Liver (tissue), 3 donors: ENCODE results near the gene OR5L2.

Experiments used
- CTCF ChIP-seq: fragments of 150-350 bp; IDR thresholded peaks from 2 replicates; pipeline ENCODE4 v1.5.1; 2017; ENCODE audit warnings: improper control_type of control experiment, low read depth, low read length; ENCODE audit not compliant: missing input control
- HNF4A ChIP-seq, 2 donors: conservative IDR thresholded peaks; 2 replicates each; pipeline ENCODE4 v1.6.1; 2016; ENCODE audit warnings: antibody characterized with exemption in 2 of 2, mild to moderate bottlenecking in 2 of 2
- NR2F2 ChIP-seq: IDR thresholded peaks from 2 replicates; pipeline ENCODE4 v1.6.1; 2016; ENCODE audit warnings: antibody characterized with exemption
- TF ChIP-seq, protein P1 (sequence below): IDR thresholded peaks from 2 replicates; pipeline ENCODE4 v1.6.1; 2016; ENCODE audit warnings: antibody characterized with exemption
- donor health status: healthy.
- donor health status: healthy.

DNA sequence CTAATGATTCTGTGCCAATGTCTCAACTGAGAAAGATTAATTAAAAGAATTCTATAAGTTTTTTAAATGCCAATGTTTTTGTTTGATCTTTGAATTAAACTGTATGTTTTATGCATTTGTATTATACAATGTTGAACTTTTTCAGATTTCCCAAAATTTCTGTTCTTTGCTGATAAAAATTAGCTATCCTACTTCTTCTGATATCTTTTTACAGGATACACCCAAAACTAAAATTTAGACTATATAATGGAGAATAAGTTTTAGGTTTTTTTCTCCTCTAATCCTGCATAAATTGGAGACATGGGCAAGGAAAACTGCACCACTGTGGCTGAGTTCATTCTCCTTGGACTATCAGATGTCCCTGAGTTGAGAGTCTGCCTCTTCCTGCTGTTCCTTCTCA, at the start of gene OR5L2:
- no peak for TF ChIP-seq CTCF
- no peak for TF ChIP-seq NR2F2
- TF ChIP-seq, protein P1, sequence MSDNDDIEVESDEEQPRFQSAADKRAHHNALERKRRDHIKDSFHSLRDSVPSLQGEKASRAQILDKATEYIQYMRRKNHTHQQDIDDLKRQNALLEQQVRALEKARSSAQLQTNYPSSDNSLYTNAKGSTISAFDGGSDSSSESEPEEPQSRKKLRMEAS: no peak
- no peak for TF ChIP-seq HNF4A (conservative IDR thresholded peaks at IDR 0.05)
